NCI-H2227 (cell line): ENCODE data around the gene GPR65.

Source experiments
- DNase-seq: peaks from one replicate; lab custom pipeline; 2025; ENCODE audit not compliant: unreplicated experiment; lab: John Stamatoyannopoulos, UW

Gene GPR65

GRCh38 chr14:88005050-88005481 is at the start of gene GPR65:
Gene GPR65 (plus strand): TSS chr14:88005135. CDS start chr14:88010848, 5,713 bp downstream.
- DNase-seq: no peak

- no peak for DNase-seq
These were observed 49.4 kb upstream of the GPR65 start for GRCh38 chr14:87955501-87955900.

GRCh38 chr14:87960013-87960787 is 44.7 kb upstream of the GPR65 start:
- no peak for DNase-seq

- DNase-seq: no peak
These were observed 43.7 kb upstream of the GPR65 start for GRCh38 chr14:87961246-87961645.

GRCh38 chr14:87966816-87967215 is 38.1 kb upstream of the GPR65 start:
- DNase-seq: no peak

- no peak for DNase-seq
These were observed 37.4 kb upstream of the GPR65 start for GRCh38 chr14:87967496-87967895.

- DNase-seq: no peak
These were observed 33.9 kb upstream of the GPR65 start for GRCh38 chr14:87971010-87971409.

GRCh38 chr14:87975636-87976035 is 29.3 kb upstream of the GPR65 start:
- DNase-seq: no peak

GRCh38 chr14:87979689-87980088 is 25.2 kb upstream of the GPR65 start:
- DNase-seq: no peak

GRCh38 chr14:87989221-87989955 is 15.5 kb upstream of the GPR65 start:
- no peak for DNase-seq

GRCh38 chr14:87989956-87990299 is 15.0 kb upstream of the GPR65 start:
- no peak for DNase-seq

GRCh38 chr14:87990682-87991081 is 14.3 kb upstream of the GPR65 start:
- DNase-seq: no peak

- DNase-seq: peak; percentile 75
These were observed 12.6 kb upstream of the GPR65 start for GRCh38 chr14:87992346-87992717.

- peak; percentile 95 for DNase-seq
These were observed 12.0 kb upstream of the GPR65 start, which contains the start of gene GALC for GRCh38 chr14:87992718-87993628. Gene GALC (minus strand): TSS chr14:87993182. CDS start chr14:87993164, 18 bp downstream.

- no peak for DNase-seq
These were observed 10.0 kb upstream of the GPR65 start for GRCh38 chr14:87994974-87995373.

- no peak for DNase-seq
These were observed 9.2 kb upstream of the GPR65 start for GRCh38 chr14:87995500-87996290.

- no peak for DNase-seq
These were observed 8.7 kb upstream of the GPR65 start for GRCh38 chr14:87996291-87996592.

GRCh38 chr14:87998482-87998881 is 6.5 kb upstream of the GPR65 start:
- no peak for DNase-seq

- no peak for DNase-seq
These were observed 5.7 kb upstream of the GPR65 start for GRCh38 chr14:87999277-87999676.

- no peak for DNase-seq
These were observed 2.4 kb upstream of the GPR65 start for GRCh38 chr14:88002421-88003075.
